Activated gamma-delta T cell treated with Interleukin-2 at 50 U/mL for 16 hours (primary cell): ENCODE results near the gene SPEM2.
"Not testable (repeated sequence)": the region's sequence is repeated elsewhere in the genome, so short reads cannot be mapped to it uniquely, and the experiment has no call there.

ENCODE experiments used
- DNase-seq: peaks from one replicate; pipeline ENCODE4 v3.0.0-alpha.2; 2020

SPEM2 gene

DNA sequence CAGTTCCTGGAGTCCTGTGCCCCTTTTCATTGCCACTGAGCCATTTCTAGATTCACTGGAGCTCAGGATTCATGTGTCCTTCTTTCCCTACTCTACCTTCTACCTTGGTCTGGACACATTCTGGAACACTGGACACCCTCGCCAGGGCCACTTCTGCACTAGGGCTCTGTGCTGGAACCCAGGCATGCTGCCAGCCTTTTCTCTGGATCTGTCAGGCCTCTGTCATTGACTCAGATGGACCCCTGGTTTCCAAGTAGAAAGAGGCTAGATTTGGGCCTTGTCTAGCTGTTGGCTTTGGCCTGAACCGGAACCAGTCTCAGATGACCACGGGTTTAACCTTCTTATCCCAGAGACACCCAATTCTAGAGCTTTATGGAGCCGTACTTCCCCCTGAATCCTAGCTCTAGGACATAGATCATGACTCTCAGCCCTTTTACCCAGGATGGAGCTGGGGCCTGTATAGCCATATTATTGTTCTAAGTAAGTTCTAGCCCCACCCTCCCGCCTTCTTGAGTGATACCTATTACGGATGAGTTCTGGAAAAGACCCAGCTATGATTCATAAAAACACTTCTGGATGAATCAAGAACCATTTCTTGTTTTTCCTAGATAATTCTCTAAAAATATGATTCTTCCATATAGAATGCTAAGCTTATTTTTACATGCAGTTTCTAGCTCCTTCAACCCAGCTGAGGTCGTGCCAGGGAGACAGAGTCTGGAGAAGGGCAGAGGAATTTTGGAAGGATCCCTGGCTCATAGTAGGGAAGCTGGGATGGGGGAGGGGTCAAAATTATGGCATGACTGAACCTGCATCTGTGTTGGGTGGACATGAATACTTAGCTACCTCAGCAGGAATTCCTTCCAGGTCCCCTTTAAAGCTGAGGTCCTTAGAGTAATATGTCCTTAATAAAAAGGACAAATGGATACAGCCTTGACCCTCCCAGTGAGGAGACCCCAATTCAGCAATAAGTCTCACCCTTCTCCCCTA is 18.4 kb downstream of the SPEM2 start:
- DNase-seq = no peak

DNA sequence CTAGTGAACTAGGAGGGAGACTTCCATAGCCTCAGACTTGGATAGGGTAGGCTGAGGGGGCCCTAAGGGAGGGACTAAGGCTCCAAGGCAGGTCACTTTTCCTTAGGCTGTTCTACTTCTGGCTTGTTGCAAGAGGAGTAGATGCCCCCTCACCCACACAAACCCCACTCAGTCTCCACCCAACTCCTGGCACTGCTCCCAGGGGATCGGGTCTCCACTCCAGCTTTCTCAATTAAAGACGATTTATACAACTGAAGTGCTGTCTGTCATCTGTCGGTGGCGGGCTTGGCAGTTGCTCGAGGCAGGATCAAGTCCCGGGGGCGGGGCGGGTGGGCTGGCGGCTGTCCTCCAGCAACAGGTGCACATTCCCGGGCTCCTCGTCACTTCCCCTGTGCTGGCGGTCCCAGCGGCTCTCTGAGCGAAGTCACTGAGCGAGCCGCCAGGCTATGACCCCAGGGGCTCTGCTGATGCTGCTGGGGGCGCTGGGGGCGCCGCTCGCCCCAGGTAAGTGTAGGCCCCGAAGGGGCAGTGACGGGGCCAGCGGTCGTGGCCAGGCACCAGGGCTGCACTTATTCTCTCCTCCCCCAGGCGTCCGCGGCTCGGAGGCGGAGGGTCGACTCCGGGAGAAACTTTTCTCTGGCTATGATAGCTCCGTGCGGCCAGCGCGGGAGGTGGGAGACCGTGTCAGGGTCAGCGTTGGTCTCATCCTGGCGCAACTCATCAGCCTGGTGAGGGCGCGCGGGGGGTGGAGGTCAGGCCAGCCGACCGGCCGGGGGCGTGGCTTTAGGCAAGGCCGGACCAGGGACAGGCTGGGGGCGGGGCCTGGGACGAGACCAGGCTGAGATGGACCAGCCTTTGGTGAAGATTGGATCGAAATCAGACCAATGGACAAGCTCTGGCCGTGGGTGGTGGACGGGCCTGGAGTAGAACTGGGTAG is 19.5 kb downstream of the SPEM2 start, which contains the start of gene CHRNB1:
Gene CHRNB1, plus strand, starts transcription at position 380 of the 937 bp plus-strand sequence. Its CDS starts 67 bp downstream, at position 447.
- DNase-seq = no peak

DNA sequence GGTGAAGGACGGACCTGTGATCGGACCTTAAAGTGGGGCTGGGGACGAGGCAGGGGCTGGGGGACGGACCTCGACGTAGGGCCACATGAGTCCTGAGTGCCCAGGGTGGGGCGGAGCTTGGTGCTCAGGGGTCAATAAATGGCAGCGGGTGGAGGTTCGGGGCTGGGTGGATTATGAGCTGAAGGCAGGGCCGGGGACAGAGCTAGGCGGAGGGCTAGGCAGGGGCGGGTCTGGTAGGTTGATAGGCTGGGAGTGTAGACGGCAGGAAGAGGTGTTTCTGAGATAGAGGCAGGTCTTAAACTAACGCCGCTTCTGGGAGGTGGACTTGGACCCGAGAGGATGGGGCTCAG is 20.2 kb downstream of the SPEM2 start:
- DNase-seq = peak; percentile 42

DNA sequence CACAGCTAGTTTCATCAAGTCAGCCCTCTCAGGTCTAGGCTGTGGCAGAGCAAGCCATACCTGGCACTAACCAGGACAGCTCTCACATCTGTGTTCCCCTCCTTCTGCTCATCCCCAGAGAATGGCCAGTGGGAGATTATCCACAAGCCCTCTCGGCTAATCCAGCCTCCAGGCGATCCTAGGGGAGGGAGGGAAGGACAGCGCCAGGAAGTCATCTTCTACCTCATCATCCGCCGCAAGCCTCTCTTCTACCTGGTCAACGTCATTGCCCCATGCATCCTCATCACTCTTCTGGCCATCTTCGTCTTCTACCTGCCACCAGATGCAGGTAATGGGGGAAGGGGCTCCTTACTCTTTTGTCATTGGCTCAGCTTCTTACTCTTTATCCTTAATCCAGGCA is 23.0 kb downstream of the SPEM2 start:
- no peak for DNase-seq

DNA sequence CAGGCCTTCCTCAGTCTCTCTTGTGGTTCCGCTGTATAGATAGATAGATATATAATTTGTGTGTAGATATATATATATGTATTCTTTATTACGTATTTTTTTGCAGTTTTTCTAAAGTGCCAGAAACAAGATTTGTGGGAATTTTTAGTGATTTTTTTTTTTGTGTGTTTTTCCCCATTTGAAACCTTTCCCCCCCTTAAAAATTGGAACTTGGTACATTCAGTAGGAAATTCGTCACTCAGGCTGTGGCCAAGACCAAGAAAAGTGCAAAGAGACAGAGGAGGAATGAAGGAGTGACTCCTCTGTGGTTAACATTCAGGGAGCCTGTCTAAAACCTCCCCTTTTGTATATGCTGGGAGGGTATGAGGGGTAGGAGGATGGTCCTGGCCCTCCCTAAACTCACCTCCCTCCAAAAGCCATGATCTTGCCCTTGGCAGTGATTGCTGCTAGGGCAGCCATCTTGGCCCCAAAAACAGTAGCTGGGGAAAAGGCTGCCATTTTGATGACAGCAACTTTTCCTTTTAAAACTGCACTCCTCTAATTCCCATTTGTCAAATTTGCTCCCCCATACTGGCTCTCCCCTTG is 34.6 kb downstream of the SPEM2 start:
- DNase-seq = no peak

DNA sequence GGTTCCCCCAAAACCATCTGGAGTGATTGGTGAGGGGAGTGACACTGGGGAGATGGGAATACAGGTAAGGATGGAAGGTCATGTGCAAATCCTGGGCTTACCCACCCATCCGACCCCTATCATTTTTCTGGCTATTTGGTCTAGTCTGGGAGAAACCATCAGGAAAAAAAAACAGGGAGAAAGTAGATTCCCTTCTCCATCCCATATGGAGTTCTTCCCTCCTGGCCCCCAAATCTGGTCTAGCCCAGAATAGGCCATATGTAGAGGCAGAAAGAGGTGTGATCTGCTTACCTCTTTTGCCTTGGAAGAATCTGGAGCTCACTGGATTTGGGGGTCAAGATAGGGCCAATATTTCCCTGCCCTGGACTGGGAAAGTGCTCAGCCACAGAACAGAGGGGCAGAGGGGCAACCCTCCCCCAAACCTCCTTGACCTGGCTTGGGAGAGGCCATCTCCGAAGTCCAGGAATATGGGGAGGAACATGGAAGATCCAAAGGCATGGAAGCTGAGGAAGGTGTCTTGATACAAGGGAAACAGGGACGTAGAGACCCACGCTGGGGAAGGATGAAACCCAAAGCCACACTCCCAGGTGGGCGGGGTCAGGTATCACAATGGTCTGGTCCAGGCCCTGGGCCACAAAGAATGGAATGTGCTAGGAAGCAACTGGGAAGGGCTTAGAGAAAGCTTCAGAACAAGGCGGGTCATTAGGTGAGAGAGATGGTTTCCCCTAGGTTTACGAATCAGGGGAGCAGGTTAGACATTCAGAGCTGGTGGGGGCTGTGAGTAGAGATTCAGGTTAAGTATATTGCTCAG is 35.6 kb downstream of the SPEM2 start:
- DNase-seq = no peak

DNA sequence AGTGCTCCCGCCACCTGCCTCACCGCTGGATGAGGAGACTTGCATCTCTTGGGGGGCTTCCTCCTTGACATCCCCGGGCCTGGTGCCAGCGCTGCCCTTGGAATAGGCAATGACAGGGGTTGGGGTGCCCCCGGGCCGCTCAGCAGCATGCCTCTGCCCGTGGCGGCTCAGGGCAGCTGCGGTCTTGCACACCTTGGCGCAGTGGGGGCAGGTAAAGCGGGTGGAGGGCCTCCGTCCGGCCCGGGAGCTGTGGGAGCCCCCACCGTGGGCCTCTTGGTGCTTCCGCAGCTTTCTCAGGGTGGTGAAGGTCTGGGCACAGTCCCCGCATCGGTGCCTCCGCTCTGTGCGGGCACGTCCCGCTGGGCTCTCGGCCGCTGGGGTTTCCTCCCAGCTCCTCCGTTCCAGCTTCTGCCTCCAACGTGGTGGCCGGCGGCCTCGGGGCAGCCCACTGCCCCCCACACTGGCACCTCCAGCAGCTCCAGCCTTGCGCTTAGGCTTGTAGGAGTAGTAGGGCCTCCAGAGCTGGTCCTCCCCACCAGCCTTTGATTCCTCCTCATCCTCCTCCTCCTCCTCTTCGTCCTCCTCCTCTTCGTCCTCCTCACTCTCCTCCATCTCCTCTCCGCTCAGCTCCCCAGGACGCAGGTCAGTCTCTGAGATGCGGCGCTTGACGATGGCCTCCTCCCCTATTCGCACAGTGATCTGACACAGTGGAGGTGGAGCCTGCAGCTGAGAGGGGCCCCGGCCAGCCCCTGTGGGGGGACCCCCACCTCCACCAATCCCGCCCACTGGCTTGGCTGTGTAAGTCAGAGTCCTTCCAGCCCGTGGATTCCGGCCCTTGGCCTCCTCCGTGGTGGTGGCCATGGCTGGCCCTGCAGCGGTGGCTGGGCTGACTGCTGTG is 37.3 kb downstream of the SPEM2 start:
- no peak for DNase-seq

DNA sequence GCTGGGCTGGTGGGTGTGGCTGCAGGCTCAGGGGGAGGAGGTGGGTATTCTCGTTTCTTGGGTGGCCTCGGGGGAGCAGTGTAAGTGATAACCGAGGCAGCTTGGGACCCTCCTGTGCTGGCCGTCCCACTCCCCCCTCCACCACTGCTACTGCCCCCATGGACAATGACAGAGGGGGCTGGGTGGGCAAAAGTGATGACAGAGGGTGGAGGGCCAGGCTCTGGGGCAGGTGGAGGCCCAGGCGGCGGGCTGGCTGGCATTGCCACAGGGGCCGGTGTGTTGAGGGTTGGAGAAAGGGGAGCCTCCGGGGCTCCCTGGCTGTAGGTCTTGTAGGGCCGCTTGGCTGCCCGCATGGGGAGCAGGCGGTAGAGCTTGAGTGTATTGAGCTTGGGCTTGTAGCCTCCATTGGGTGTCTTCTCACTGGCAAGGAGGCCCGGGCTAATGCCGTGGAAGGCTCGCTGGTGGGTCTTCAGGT is 38.0 kb downstream of the SPEM2 start:
- no peak for DNase-seq

DNA sequence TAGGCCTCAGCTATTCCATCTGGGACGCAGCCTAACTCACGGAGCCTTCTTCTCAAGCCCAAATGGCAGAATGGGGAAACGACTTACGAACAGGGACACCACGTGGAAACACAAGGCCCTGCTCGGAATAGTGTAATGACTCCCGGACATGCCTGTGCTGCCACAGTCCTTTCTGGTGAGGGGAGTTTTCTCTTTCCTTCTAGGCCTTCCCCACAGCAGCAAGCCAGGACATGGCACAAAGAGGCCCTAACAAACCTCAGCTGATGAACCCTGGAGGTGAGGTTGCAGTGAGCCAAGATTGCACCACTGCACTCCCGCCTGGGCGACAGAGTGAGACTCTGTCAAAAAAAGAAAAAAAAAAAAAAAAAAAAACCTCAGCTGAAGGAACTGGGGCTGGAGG is 38.7 kb downstream of the SPEM2 start:
- DNase-seq = no peak

DNA sequence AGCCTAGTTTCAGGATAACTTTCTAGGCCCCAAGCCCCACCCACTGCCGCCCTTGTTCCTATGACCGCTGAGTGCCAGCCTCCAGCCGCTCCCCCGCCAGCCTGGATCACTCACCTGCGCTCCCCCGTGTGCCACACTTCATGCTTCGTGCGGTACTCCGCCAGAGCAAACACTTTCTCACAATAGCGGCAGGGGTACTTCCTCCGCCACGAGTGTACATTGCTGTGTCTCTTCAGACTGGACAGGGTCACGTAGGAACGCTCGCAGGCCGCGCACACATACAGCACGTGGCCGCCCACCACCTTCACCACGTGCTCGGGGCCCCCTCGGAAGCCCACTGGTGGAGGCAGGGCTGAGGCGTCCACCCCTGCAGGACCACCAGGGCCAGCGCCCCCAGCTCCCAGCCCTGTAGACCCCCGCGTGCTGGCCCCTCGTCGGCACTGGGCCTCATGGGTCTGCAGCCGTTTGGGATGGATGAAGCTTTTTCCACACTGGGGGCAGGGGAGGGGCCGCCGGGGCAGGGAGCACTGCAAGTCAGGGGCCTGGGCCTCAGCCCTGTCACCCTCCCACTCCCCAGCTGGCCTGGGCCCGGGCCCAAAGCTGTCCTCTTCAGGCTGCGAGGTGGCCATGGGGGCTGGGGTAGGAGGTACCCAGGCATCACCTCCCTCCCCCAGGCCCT is 40.3 kb downstream of the SPEM2 start:
- DNase-seq = no peak

DNA sequence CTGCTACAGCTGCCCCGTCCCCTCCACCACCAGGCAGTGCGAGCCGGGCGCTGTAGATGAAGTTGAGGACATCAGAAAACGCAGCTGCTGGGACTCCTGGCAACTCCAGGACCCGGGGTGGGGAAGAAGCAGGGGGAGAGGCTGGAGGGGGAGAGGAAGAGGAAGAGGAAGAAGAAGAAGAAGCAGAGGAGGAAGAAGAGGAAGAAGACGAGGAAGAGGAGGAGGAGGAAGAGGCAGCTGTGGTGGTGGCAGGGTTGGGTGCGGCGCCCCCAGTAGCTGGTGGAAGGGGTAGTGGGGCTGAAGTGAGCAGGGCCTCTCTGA is 40.9 kb downstream of the SPEM2 start:
- DNase-seq = no peak

DNA sequence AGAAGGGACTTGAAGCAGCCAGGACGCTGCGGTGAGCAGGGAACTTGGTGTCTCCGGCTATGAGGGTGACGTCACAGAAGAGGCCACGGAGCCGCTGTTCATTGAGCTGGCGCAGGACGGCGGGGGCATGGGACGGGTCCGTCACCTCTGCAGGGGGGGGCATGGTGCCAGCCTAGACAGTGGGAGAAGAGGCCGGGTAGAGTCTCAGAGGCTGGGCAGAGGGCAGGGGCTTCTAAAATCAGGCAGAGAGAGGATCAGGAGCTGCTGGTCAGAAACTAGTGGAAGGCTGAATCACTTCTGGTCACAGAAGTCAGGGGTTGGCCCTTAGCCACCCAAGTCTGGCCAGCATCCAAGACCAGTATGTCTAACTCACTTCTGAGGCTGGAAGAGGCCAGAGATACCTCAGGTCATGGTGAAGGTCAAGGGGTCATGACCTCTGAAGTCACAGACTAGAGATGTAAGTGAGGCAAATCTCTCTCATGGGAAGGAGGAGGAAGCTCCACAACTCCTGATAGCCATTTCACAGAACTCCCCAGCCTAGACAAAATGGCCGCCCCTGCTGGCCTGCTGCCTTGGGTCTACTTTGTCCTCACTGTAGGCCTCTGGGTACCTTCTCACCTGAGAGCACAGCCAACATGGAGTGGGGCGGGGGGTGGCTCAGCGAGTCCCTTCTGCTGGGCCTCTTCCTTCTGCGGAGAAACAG is 41.4 kb downstream of the SPEM2 start:
- DNase-seq = no peak

DNA sequence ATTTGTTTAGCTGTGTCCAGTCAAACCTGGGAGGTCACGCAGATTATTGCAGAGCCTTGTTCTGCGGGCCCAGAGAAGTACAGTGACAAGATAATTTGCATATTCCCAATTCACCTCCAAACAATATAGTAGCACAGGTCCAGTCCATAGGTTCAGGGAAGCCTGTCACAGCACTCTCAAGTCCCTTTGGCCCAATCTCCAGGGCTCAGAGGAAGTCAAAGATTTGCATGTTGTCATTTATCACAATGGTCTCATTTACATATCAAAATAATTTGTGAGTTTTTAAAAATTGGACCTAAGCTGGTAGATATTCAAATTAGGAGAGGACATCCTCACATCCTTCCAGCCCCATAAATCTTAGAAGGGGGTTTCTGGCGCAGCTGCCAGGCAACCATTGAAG is 42.1 kb downstream of the SPEM2 start:
- no peak for DNase-seq

DNA sequence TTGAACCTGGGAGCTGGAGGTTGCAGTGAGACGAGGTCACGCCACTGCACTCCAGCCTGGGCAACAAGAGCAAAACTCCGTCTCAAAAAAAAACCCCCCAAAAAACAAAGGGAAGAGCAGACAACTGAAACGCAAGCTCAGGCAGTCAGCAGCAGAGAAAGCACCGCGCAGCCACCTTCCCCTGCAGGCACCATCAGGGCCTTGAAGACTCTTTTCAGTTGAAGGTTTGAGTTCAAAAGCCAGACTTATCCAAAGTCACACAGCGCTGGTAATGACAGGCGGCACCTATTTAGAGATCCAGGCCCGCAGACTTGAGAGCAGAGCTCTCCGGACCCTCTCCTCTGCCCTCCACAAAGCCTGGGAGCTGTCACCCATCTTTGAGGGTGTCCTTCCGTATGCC is 42.9 kb downstream of the SPEM2 start:
- no peak for DNase-seq

DNA sequence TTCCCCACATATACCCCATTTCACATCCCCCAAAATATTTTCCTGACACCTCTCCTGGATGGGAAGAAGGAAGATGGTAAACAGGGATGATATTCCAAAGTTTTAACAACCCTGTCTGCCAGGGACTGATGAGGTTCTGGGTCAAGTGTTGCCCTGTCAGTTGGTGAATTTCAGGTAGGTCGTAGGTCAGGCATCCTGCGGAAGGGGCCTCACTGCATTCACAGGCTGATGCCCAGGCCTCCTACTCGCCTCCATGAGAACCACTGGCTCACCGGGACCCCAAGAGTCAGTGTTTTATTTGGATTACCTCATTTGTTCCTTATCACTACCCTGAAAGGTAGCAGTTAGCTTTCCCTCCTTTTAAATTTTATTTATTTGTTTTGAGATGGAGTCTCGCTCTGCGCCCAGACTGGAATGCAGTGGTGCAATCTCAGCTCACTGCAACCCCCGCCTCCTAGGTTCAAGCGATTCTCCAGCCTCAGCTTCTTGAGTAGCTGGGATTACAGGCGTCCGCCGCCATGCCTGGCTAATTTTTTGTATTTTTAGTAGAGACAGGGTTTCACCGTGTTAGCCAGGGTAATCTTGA is 43.5 kb downstream of the SPEM2 start:
- no peak for DNase-seq

DNA sequence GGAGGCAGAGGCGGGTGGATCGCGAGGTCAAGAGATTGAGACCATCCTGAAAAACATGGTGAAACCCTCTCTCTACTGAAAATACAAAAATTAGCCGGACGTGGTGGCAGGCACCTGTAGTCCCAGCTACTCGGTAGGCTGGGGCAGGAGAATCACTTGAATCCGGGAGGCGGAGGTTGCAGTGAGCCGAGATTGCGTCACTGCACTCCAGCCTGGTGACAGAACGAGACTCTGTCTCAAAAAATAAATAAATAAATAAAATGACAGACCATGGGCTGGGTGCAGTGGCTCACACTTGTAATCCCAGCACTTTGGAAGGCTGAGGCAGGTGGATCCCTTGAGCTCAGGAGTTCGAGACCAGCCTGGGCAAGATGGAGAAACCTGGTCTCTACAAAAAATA is 44.4 kb downstream of the SPEM2 start:
- not testable (repeated sequence) for DNase-seq

DNA sequence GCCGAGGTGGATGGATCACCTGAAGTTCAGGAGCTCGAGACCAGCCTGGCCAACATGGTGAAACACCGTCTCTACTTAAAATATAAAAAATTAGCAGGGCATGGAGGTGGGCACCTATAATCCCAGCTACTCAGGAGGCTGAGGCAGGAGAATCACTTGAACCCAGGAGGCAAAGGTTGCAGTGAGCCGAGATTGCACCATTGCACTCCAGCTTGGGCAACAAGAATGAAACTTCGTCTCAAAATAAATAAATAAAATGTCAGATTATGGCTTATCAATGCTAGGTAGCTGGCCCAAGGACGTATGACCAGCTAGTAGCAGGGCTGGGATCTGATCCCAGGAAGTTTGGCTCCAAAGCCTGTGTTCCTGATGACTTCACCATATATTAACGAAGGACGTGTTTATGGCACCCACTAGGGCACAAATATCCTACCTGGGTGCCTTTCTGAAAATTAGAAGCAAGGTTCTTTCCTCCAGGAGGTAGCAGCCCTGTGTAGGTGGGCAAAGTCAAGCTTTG is 45.1 kb downstream of the SPEM2 start:
- DNase-seq = not testable (repeated sequence)

DNA sequence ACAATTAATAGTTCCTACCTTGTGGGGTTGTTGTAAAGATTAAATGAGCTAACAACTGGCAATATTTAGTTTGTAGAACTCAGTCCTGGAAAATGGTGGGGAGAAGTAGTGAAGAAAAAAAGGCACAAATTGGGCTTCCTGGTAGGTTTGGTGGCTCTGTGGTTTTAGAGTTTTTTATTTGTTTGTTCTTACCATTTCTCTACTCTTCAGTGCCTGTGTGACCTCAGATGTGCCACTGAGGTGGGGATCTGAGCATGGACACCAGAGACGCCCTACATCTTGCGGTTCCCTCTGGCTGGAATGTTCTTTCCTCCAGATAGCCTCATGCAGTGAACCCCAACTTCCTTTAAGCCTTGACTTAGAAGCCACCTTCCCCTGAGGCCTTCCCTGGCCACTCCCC is 46.3 kb downstream of the SPEM2 start:
- DNase-seq = no peak

DNA sequence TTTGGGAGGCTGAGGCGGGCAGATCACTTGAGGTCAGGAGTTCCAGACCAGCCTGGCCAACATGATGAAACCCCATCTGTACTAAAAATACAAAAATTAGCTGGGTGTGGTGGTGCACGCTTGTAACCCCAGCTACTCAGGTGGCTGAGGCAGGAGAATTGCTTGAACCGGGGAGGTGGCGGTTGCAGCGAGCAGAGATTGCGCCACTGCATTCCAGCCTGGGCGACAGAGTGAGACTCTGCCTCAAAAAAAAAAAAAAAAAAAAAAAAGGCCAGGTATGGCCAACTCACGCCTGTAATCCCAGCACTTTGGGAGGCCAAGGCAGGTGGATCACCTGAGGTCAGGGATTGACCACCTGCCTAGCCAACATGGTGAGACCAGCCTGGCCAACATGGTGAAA is 49.4 kb downstream of the SPEM2 start:
- not testable (repeated sequence) for DNase-seq
